LNCAP (cell line): ENCODE results near the gene PDE11A.

Experiments
- TF ChIP-seq, protein P1 (sequence below): fragments of 450-650 bp; IDR thresholded peaks from 2 replicates; pipeline ENCODE4 v1.5.1; 2017; ENCODE audit warnings: mild to moderate bottlenecking

PDE11A gene

GRCh38 chr2:177586154-177586553 lies 486.4 kb downstream of the PDE11A start:
- TF ChIP-seq, protein P1, sequence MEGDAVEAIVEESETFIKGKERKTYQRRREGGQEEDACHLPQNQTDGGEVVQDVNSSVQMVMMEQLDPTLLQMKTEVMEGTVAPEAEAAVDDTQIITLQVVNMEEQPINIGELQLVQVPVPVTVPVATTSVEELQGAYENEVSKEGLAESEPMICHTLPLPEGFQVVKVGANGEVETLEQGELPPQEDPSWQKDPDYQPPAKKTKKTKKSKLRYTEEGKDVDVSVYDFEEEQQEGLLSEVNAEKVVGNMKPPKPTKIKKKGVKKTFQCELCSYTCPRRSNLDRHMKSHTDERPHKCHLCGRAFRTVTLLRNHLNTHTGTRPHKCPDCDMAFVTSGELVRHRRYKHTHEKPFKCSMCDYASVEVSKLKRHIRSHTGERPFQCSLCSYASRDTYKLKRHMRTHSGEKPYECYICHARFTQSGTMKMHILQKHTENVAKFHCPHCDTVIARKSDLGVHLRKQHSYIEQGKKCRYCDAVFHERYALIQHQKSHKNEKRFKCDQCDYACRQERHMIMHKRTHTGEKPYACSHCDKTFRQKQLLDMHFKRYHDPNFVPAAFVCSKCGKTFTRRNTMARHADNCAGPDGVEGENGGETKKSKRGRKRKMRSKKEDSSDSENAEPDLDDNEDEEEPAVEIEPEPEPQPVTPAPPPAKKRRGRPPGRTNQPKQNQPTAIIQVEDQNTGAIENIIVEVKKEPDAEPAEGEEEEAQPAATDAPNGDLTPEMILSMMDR = no peak

DNA sequence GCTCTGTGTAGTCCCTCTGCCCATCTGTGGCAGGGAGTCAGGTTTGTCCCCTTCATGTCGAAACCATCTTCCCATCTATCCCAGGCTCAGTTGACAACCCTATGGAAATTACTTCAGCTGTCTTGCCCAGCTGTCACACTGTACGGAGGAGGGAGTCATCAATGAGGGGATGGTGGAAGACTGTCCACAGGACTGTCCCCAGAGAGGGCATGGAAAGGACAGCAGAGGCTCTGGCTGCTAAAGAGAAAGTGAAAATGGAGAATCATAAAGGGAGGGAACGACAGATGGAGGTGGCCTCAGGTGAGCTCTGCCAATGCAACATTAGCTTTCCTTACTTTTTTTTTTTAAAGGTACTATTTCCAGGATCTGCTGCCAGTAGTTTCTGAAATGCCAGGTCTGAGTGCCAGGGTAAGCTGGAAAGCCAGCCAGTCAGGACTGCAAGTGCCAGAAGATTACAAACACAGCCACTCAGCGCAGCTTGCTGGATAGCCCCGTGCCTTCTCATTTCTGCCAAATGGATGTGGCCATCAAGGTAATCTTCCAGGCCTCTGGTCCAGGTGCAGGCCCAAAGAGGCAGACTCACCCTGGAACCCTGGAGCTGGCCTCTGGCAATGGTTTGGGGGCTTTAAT lies 487.2 kb downstream of the PDE11A start:
- TF ChIP-seq, protein P1 = no peak

DNA sequence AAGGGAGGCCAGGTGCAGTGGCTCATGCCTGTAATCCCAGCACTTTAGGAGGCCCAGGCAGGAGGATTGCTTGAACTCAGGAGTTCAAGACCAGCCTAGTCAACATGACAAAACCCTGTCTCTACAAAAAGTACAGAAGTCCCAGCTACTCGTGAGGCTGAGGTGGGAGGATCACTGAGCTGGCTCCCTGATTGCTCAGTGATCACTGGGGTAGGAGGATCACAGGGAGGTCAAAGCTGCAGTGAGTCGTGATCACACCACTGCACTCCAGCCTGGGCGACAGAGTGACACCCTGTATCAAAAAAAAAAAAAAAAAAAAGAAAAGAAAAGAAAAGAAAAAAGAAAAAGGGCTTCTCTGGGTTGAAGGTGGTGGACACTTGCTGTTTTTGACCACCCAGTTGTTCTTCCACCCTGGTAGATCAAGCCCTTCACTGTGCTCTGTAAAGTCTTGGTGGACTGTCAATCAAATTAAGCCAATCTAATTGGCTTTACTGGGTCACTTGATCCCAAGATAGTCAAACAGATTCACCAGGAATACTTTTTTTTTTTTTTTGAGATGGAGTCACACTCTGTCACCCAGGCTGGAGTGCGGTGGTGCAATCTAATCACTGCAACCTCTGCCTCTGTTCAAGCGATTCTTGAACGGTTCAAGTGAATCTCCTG lies 488.4 kb downstream of the PDE11A start:
- TF ChIP-seq, protein P1 = no peak

- TF ChIP-seq, protein P1 = no peak
These were observed 490.6 kb downstream of the PDE11A start for GRCh38 chr2:177582000-177582399.

- TF ChIP-seq, protein P1 = no peak
These were observed 493.0 kb downstream of the PDE11A start for GRCh38 chr2:177579486-177580036.

- TF ChIP-seq, protein P1 = no peak
These were observed 494.1 kb downstream of the PDE11A start for GRCh38 chr2:177578454-177578853.

GRCh38 chr2:177577075-177577474 lies 495.5 kb downstream of the PDE11A start:
- TF ChIP-seq, protein P1 = no peak
